Left hindlimb (tissue), 1 donor: ENCODE results near the gene PTGFR.

Experiments used
- DNase-seq: peaks from one replicate; pipeline ENCODE4 v3.0.0-alpha.2; 2018

The PTGFR gene, protein sequence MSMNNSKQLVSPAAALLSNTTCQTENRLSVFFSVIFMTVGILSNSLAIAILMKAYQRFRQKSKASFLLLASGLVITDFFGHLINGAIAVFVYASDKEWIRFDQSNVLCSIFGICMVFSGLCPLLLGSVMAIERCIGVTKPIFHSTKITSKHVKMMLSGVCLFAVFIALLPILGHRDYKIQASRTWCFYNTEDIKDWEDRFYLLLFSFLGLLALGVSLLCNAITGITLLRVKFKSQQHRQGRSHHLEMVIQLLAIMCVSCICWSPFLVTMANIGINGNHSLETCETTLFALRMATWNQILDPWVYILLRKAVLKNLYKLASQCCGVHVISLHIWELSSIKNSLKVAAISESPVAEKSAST

DNA sequence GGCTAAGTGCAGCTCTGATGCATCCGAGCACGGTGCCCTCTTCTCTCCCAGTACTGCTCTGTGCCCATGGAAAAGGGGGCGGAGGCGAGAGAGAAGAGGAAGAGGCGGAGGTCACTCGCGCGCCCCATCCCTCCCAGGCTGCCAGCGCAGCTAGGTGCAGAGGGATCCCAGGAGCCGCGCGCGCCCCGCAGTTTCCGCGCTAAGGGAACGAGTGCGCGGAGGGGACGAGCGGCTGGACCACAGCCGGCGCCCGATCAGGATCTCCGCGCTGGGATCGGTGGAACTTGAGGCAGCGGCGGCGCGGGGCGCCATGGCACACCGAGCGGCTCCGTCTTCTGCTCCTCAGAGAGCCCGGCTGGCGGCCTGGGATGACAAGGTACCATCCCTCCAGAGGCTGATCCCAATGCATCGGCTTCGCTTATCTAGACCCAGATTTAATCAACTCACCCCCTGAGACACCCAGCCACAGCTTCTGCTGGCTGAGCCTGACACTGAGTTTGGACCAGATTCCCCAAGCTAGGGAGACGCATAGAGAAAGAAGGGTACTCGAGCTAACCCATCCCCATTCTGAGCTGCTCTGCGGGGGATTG lies at the start of gene PTGFR:
Gene PTGFR, plus strand, starts transcription at position 114 of the 590 bp plus-strand sequence. CDS start 1,770 bp downstream, outside the sequence.
- DNase-seq = peak; percentile 58

DNA sequence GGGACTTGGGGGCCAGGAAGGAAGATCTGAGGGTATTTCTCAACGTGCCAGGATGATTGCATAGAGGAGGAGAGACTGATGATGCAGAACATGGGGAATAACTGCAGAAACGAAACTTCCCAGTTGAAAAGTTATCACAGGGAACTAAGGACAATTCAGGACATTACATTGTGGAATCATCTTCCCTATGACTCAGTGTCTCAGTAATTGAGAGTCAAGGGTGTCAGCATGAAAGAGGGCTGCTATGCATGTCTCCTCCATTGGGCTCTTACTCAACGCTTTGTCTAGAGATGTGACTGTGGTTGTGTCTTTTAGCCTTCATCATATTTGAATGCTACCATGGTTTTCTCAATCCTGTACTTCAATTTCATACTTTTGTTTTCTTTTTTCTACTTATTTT lies 48.9 kb upstream of the PTGFR start:
- DNase-seq = no peak

DNA sequence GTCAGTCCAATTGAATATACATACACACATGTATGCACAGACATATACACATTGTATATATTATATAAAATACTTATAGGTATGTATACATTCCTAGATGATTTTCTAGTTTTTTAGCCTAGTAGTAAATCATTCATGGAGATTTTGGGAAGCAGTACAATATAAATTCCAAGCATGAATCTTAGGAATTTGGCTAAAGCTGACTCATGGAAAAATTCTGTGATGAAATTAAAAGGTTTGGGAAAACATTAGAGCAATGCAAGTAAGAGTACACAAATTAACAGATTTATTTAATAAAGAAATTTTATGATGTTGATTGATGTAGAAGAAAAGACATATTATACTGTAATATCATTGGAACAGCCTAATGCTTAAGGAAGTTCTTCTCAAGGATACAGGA lies 43.7 kb upstream of the PTGFR start:
- no peak for DNase-seq

DNA sequence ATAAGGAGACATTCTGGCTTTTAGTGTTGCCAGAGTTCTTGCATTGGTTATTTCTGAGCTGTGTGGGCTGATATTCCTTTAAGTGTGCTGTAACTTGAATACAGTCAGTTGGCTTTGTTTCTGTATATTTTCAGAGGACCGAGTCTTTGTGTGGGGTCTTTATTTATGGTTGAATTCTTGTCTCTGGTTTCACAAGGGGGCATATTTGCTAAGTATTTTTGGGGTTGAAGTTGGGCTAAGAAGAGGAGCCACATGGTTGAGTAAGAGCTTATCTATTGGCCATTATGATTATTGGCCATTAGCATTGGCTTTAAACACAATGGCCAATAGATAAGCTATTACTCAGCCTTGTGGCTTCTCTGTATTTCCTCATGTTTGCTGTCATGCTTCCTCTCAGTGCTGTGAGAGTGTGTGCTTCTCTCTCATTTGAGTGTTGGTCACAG lies 26.3 kb upstream of the PTGFR start:
- no peak for DNase-seq

DNA sequence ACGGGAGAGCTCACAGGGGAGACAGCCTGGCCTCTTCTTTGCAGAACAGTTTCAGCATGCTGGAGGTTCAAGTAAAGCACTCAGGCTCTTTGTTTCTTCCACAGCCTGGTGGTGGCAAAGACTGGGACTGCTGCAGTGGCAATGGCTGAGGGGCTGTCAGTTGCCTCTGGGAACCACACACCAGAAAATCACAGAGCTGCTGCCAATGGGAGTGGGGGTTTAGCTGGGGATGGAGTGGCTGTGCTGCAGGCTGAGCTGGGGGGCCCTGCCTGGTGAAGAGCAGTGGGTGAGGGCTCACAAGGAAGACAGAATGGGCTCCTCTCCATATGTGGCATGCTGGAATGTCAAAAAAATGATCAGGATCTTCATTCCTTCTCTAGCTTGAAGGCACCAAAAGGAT lies 25.6 kb upstream of the PTGFR start:
- DNase-seq = no peak

DNA sequence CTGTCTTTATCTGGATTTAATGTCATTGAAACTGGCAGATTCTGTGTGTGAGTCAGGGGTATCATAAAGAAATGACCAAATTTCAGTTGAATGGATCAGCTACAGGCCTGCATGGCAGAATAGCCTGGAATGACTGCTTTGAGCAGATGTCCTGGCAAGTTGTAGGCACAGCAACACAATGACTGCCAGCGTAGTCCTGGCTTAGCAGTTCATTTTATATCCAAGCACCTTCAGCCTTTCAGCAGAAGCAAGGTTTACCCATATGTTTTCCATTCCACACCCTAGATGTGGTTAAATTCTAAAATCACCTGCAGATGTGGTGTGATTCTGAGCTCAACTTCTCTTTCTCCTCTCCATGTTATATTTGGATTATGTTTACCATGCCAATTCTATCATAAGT lies 22.3 kb upstream of the PTGFR start:
- DNase-seq = peak; percentile 44

DNA sequence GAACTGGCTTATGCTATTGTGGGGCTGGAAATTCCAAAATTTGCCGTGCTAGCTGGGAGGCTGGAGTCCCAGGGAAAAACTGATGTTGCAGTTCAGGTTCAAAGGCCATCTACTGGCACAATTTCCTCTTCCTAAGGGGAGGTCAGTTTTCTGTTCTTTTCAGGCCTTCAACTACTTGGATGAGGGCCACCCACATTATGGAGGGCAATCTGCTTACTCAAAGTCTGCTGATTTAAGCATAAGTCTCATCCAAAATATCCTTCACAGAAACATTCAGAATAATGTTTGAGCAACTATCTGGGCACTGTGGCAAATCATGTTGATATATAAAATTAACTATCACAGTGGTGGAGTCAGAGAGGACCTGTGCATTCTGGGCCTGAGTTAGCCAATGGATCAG lies 21.2 kb upstream of the PTGFR start:
- no peak for DNase-seq

DNA sequence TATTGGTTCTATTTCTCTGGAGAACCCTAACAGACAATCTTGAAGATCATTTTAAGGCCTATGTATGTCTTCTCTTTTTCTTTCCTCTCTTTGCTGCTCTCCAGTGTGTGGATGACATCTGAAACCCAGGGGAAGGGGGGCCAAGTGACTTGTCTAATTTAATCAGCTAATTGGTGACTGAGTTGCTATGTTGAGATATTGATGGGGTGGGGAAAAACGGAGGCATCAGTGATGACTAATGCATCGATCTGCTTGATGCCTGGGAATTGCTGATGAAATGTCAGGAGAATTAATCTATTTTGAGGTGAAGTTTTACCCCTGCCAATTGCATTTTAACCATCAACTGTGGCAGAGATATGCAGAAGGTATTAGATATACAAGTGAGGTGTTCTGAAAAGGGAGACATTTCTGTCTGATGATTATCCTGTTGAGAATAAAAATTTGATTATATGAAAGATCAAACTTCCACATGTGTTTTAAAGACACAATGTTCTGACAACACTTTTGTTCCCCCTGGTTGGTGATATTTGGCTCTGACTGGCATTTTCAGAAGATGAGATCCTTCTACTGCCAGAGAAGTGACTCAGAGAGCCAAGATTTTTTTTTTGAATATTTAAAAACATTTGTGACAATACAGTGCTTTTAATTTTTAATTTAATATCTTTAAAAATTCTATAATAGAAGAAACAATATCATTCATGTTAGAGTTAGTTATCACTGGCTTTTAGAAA lies 18.7 kb upstream of the PTGFR start:
- DNase-seq = no peak

DNA sequence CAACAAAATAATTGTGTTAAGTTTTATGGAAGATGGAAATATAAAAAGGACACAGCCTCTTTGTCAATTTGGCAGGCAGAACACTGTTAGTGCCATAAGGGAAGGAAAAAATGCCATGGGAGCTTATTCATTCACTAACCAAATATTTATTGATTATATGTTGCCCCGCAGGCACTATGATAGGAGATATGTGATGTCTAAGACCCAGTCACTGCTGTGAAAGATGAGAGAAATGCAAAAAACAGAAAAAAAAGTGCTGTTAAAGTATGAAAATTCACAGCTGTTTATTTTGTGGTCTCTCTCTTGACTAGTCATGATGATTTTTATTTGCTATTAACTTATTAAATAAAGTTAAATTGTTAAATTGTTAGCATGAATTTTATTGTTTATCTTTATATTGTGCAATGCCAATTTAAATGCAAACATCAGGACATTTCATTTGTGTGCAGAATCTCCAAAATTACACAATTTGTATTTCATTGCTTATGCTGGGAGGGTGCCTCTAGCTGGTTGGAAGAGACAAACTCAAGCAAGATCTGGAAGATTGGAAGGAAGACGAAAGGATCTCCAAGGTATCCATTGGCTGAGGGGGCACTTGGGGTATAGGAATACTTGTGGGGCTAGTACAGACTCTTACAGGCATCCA lies 17.8 kb upstream of the PTGFR start:
- DNase-seq = no peak

DNA sequence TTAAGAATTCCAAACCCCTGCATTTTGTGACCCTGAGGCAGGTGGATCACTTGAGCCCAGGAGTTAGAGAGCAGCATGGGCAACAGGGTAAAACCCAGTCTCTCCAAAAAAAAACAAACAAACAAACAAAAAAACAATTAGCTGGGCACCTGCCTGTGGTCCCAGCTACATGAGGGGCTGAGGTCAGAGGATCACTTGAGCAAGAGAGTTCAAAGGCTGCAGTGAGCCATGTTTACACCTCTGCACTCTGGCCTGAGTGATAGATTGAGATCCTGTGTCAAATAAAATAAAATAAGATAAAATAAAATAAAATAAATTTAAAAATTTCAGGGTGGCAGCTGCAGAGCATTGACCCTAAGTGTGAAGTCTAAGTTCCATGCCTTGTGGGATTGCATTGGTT lies 16.7 kb upstream of the PTGFR start:
- DNase-seq = no peak

DNA sequence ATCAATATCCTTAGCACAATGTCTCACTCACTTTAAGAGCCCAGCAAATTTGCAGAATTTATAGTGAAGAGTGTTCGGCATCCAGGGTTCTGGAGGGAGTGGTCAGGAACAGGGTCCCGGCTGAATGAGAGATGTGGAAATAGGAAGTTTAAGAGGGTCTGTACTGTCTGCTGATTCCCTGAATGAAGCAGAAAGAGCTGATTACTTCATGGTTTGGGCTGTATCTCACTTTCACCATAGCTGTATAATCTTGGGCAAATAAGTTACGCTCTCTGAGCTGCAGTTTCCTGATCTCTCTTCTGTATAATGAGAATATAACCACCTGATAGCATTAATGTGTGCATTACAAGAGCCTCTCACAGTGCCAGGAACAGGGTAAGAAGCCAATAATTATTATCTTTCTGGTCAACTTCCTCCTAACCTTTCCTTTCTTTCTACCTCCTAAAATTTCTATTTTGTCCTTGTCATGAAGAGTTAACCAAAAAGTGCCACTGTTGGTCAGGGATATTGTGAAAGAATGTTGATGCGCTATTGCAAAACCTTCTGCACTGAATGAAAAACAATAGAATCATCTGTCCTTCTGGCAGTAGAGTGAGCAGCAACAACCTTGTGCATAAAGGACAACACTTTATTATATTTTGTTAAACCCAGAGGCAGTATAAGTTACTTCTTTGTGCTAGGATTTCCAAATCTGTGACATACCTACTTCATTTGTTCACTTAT lies 14.7 kb upstream of the PTGFR start:
- no peak for DNase-seq

DNA sequence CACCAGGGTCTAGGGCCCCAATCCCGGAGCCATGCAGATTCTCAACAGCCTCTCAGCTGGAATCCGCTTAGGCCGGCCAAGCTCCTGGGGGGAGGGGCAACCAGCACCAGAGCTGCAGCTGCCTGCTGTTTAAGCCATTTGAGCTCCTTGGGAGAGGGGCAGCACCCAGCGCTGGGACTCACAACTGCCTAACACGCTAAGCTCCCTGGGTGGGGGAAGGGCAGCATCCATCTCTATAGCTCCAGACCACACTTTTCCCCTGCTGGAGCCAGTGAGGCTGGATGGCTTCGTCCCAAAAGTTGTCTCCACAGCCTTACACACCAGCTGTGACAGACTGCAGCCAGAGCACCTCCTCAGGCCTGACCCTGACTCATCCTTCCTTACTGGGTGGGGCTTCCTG lies 6.9 kb upstream of the PTGFR start:
- no peak for DNase-seq

DNA sequence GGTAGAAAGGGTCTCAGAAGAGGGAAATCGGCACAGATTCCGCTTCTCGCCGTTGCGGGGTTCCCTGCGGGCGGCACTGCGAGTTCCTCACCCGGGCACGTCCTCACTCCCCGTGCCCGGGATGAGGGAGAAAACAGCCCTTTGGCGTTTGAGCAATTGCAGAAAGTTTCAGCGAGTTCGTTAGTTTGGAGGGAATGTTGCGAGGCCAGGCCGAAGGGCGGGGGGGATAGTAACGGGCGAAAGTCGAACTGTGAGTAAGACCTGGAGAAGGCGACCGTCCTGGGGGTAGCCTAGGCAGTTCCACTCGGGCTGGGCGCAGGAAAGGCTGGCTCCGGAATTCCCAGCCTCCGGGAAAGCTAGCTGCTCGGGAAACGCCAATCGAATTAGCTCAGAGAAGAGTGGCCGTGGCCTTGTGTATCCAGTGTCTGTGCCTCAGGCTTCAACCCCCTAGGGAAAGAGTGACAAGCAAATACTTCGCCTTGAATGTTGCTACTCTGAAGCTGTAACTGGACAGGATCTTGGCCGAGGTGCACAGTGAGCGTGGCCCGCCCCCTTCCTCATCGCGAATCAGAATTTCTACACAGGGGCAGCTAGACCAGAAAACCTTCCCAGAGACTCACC lies 787 bp downstream of the PTGFR start:
- DNase-seq = peak; percentile 61

DNA sequence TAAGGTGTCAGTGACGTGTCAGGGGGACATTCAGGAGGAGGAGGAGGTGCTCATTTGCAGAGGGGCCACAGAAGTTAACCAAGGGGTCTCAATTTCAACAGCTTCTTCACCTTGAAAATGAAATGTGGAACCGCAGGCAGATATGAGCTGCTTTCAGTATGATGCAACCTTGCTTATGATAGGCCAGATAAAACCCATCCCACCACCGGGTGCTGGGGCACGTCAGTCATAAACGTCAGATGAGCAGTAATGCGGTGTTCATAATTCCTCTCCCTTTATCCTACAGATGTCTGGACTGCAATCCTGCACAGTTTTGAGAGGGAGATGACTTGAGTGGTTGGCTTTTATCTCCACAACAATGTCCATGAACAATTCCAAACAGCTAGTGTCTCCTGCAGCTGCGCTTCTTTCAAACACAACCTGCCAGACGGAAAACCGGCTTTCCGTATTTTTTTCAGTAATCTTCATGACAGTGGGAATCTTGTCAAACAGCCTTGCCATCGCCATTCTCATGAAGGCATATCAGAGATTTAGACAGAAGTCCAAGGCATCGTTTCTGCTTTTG lies 1.7 kb downstream of the PTGFR start:
- DNase-seq = no peak

DNA sequence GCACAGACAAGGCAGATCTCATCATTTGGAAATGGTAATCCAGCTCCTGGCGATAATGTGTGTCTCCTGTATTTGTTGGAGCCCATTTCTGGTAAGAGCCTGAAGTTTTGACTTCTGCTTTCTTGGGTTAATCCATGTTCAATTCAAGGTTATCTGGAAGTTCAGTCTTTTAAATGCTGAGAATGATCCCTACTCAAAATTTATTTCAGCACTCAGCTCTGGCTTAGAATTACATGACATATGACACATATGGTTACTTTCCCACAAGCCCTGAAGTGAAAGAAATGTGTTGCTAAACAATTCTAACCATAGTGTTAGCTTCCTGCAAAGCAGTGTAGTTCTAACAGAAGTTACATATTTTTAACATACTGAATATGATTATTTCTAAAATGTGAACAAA lies 2.7 kb downstream of the PTGFR start:
- DNase-seq = no peak

DNA sequence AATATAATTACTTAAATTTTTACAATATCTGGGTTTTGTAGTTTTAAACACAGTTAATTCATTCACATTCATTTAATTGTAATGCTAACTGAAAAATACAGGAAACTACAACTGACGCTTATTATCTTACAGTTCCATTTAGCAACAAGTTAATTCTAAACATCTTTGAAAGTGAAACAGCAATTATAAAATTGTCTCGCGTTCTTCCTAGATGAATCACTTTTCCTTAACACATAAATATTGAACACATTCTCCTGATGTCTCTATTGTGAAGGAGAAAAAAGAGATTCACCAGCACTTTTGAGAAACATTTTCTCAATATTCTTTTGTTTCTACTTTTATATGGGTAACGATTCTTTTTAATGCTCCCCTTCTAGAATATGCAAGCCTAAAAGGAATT lies 6.4 kb downstream of the PTGFR start:
- no peak for DNase-seq

DNA sequence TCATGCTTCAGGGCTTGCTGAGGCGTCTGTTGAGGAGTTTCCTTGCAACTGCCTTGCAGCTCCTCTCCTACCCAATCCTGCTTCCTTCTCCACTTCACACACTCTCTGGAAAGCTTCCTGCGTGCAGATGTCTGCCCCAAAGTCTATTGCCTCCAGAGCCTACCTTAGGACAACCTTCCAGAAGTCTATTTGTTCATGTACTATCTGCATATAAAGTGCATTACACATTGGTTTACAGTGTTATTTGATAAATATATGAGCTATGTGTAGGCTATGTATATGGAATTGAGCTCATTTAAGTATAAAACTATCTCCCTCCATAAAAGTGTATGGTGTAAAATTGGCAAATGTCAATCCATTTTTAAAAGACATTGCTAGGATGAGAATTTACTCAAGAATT lies 9.8 kb downstream of the PTGFR start:
- no peak for DNase-seq

DNA sequence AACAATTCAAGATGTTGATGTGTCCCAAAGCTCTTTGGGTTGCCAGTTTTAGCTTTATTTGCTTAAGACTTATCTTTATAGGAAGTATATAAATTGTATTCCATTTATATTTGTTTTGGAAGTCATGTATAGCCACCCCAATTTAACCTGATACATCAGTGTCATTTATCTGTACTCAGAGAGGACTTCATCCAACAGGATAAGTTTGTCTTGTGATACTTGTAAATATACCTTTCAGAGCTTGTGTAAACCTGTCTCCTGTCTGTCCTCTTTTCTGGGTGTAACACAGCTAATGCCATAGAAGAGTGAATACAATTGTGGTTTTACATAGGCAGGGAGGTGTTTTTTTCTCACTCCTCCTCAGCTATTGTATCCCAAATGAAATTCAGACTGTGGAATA lies 10.4 kb downstream of the PTGFR start:
- DNase-seq = no peak

DNA sequence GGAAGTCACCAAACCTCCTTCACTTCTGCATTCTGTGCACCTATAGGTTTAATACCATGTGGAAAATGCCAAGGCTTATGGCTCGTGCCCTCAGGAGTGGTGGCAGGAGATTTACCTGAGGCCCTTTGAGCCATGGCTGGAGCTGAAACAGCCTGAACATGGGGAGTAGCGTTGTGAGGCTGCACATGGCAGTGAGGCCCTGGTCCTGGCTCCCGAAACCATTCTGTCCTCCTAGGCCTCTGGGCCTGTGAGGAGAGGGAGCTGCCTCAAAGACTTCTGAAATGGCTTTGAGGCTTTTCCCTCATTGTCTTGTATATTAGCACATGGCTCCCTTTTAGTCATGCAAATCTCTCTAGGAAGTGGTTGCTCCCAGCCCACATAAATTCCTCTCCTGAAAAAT lies 20.6 kb downstream of the PTGFR start:
- DNase-seq = no peak

DNA sequence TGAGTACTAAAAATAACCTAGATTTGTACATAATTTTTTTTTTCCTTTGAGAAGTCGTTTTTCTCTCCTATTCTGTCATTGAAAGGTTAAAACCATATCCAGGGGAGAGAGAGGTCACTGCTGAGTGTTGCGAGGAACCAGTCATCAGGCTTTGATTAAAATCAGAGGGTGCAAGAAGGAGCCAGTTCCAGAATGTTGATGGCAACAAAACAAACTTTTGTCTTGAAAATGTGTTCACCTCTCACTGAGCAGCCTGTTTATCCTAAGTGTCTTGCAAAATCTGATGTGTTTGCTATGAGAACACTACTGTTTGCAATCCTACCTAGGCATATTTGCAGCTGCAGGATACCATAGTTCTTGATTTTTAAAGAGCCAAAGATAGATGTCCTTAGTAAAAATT lies 25.9 kb downstream of the PTGFR start:
- no peak for DNase-seq

DNA sequence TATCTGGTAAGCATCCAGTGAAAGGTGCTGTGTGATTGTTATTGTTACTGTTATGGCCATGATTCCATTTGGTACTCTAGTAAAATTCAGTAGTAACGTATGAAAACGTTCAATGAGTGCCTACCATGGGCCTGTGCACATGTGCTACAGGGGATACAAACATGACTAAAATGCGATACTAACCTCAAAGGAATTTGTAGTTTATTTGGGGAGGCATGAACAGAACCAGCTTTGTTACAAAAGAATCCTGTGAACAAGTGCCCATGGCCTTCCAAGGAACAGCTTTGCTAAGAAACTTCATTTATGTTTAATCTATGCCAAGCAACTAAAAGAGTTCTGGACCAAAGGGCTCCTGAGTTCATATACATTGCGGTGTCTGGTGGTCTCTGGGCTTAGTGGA lies 28.7 kb downstream of the PTGFR start:
- no peak for DNase-seq

DNA sequence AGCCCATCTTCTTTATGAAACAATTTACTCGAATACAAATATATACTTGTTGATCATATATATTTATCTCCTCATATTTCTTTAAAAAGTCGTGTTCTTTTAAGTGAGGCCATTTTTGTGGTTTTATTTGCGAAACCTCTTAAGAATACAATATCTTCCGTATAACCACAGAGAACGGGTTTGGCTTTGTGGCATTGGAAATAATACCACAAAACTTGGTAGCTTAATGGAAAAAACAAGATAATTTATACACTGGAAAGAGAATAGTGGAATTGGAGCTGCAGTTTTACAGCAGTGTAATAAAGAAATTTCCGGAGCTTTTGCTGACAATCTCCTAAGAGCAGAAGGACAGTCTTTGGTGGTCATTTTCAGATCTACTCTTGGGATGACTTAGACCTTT lies 29.4 kb downstream of the PTGFR start:
- no peak for DNase-seq
